ENCODE measurements around the gene CCDC127. TPM values are rescaled to one million over a fixed set of nuclear protein-coding genes. Genes with fewer than 3 reads are reported as not detected.

CCDC127 gene
- total and polyA plus RNA-seq, 12 donors, result 3.0 to 9.7 (median 6.5) TPM

DNA sequence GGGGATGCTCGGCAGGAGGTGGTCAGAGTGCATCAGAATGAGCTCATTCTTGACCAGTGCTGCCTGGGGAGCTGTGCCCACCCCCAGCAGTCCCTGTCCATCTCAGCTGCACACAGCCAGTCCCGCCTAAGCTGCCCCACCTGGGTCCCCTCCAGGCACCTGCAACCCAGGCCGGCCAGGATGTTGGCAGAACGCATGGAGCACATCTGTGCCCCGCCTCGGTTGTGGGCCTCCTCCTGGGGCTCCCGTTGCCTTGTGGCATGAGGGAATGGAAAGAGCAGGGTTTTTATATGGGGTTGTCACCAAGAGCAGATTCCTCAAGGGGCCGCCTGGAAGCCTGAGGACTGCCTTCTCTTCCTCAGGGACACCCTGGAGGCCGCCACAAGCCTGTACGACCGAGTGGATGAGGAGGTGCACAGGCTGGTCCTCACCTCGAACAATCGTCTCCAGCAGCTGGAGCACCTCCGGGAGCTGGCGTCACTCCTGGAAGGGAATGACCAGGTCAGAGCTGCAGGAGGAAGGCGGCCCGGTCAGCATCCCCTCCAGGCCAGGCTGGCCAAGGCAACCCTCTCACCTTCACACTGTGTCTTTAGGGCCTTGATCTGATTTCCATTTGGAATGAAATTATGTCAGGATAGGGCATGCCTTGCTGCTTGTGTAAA is 61.4 kb downstream of the CCDC127 start:
- no peak overlapping the region for H3K27ac ChIP-seq
- H3K36me3 ChIP-seq (replicated peaks in 1 of 2), result no peaks in the 10 kb centered on the region
- no peaks in the 10 kb centered on the region for H3K9me3 ChIP-seq (replicated peaks in 1 of 3)
- DNase-seq, result peak in 1 of 7 donors; percentile 15
- no peaks in the 10 kb centered on the region for H3K27me3 ChIP-seq
- H3K4me3 ChIP-seq, result no peak overlapping the region
- no peaks in the 10 kb centered on the region for H3K4me1 ChIP-seq (replicated peaks in 1 of 2)
- intact Hi-C loops (cut with DNase I), result no loop called here
- WGBS, 4 donors, result 71 to 89% (median 85%) methylated on average over 1 to 17 of the region's 17 CpGs
- TF ChIP-seq, protein P1, sequence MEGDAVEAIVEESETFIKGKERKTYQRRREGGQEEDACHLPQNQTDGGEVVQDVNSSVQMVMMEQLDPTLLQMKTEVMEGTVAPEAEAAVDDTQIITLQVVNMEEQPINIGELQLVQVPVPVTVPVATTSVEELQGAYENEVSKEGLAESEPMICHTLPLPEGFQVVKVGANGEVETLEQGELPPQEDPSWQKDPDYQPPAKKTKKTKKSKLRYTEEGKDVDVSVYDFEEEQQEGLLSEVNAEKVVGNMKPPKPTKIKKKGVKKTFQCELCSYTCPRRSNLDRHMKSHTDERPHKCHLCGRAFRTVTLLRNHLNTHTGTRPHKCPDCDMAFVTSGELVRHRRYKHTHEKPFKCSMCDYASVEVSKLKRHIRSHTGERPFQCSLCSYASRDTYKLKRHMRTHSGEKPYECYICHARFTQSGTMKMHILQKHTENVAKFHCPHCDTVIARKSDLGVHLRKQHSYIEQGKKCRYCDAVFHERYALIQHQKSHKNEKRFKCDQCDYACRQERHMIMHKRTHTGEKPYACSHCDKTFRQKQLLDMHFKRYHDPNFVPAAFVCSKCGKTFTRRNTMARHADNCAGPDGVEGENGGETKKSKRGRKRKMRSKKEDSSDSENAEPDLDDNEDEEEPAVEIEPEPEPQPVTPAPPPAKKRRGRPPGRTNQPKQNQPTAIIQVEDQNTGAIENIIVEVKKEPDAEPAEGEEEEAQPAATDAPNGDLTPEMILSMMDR (IDR thresholded peaks at IDR 0.05), result no peak
- no peak for TF ChIP-seq POLR2A (IDR thresholded peaks at IDR 0.05)

- H3K27ac ChIP-seq, result no peak overlapping the region
- peak in 1 of 7 donors; percentile 33 for DNase-seq
- no peaks in the 10 kb centered on the region for H3K9me3 ChIP-seq (replicated peaks in 1 of 3)
- TF ChIP-seq, protein P1 (IDR thresholded peaks at IDR 0.05), result no peak
- TF ChIP-seq POLR2A (IDR thresholded peaks at IDR 0.05), result no peak
- 83 to 89% (median 87%) methylated on average over 9 to 23 of the region's 23 CpGs for WGBS, 4 donors
- H3K4me1 ChIP-seq (replicated peaks in 1 of 2), result no peaks in the 10 kb centered on the region
- intact Hi-C loops (cut with DNase I), result no loop called here
- H3K27me3 ChIP-seq, result no peaks in the 10 kb centered on the region
- no peaks in the 10 kb centered on the region for H3K36me3 ChIP-seq (replicated peaks in 1 of 2)
- H3K4me3 ChIP-seq, result no peak overlapping the region
Measured at GRCh38 chr5:155651-156410, 62.1 kb downstream of the CCDC127 start.

DNA sequence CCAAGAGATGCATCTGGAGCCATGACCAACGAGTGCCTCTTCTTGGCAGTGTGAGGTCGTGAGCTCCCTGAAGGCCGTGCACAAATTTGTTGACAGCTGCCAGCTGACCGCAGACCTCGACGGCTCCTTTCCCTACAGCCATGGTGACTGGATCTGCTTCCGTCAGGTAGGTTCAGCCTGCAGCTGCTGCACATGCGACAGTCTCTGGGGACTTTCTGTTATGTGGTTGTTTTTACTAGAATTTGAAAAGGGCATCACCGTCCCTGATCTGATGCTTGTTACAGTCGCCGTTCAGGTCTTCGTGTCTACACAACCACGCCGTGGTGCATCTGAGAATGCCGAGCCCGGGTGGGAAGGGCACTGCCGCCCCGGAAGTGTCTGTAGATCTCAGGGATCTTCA is 63.1 kb downstream of the CCDC127 start:
- 82 to 91% (median 88%) methylated on average over 18 of the region's 18 CpGs for WGBS, 4 donors
- intact Hi-C loops (cut with DNase I), result no loop called here
- TF ChIP-seq, protein P1 (IDR thresholded peaks at IDR 0.05), result no peak
- TF ChIP-seq POLR2A (IDR thresholded peaks at IDR 0.05), result no peak
- Histone ChIP-seq H3K27me3 (no peaks in the 10 kb centered on the region), H3K4me3 (no peak overlapping the region), H3K27ac (no peak overlapping the region), H3K9me3 (replicated peaks in 1 of 3) (no peaks in the 10 kb centered on the region), H3K36me3 (replicated peaks in 1 of 2) (no peaks in the 10 kb centered on the region), H3K4me1 (replicated peaks in 1 of 2) (no peaks in the 10 kb centered on the region)
- peak in 1 of 7 donors; percentile 23 for DNase-seq

- H3K27ac ChIP-seq, result no peak overlapping the region
- WGBS, 4 donors, result 85 to 89% (median 86%) methylated on average over 10 of the region's 10 CpGs
- intact Hi-C loops (cut with DNase I), result no loop called here
- no peaks in the 10 kb centered on the region for H3K9me3 ChIP-seq (replicated peaks in 1 of 3)
- DNase-seq, result peak in 1 of 7 donors; percentile 27
- TF ChIP-seq, protein P1 (IDR thresholded peaks at IDR 0.05), result no peak
- no peak for TF ChIP-seq POLR2A (IDR thresholded peaks at IDR 0.05)
- no peaks in the 10 kb centered on the region for H3K4me1 ChIP-seq (replicated peaks in 1 of 2)
- H3K36me3 ChIP-seq (replicated peaks in 1 of 2), result no peaks in the 10 kb centered on the region
- H3K4me3 ChIP-seq, result no peak overlapping the region
- H3K27me3 ChIP-seq, result no peaks in the 10 kb centered on the region
Measured at GRCh38 chr5:154236-154635, 63.7 kb downstream of the CCDC127 start.
